ENCODE measurements around the gene CDK11A. TPM values are rescaled to one million over a fixed set of nuclear protein-coding genes. Genes with fewer than 3 reads are reported as not detected.

The CDK11A gene
- total RNA-seq: 8.4 and 17.6 TPM in 2 replicates

DNA sequence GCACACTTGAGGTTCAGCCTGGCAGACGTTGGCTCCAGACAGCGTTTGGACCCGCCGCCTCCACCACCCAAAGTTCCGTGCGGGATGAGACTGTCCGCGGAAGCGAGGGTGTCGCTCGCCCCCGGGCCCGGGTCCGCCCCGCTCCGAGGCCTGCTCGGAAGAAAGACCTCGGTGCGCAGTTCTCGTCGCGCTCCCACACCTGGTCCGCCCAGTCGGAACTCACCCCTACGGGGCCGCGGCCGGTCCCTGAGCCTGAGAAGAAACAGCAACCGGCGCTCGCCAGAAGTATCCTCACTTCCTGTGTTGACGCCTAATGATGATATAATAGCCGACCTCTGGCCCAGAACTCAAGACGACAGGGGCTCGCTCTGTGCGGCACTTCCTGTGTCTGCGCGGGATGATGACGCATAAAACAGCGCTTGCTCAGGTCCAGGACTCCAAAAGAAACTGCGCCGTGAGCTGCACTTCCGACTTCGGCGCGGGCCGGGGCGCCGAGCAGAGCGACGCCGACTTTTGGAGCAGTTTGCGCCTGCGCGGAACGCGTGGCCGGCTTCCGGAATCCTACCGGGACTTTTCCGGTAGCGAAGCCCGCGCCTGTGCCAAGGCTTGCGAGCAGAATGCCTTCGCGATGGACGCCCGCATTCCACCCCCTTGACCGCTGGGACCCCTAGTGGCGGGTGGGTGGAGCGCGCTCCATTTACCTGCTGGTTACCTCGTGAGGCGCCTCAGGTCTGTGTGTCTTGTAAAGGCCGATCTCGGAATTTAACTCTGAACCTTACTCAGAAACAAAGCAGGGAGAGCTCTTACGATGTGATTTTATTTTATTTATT is at the start of gene CDK11A:
CDK11A (minus strand) TSS at position 323 of the 830 bp plus-strand sequence. CDS start 1,539 bp downstream, outside the sequence.

DNA sequence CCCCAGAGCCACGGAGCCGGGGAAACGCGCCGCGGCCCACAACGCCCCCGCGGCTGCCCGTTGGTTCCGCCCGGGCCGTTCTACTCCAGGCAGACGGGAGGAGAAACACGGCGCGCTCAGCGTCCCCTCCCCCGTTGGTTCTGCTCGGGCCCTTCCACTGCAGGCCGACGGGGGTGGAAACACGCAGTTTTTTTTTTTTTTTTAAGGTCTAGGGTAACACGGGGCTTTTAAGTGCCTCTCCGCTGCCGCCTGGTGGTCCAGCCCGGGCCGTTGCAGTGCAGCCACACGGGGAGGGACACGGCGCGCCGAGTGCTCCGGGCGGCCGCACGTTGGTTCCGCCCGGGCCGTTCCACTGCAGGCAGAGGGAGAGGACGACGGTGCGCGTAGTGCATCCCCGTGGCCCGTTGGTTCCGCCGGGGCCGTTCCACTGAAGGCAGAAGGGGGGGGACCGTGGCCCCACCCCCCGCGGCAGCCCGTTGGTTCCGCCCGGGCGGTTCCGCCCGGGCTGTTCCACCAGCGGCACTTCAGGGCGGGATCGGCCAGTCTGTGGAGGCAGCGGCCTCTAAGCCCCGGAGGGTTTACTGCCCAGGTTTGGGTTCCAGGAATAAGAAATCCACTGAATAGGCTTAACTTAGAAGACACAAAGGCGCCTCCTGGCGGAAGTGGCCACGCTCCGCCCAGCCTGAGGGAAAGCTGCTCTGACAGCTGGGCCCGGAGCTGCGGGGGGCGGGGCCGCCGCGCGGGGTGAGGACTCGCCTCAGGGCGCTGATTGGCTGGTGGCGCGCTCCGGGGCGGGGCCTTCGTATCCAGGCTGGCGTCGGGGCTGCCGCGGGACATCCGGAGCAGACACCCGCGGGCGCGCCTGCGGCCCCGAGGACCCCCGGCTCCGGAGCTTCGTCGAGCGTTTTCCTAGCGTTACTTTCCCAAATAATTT is 31.2 kb downstream of the CDK11A start, which contains the start of gene SLC35E2B:
SLC35E2B (minus strand) TSS at position 82 of the 934 bp plus-strand sequence. CDS start 16,096 bp downstream, outside the sequence.

GRCh38 chr1:1658583-1659549 is 65.3 kb downstream of the CDK11A start, which contains the start of gene CDK11B:
Gene CDK11B (minus strand): TSS chr1:1659004. CDS start chr1:1657485, 1,519 bp downstream.

Other genes starting within 250 kb of the CDK11A start
- 28.0 and 37.1 TPM in 2 replicates for gene ATAD3A, start 212.2 kb downstream of the CDK11A start, total RNA-seq
- gene TMEM240, start 183.7 kb downstream of the CDK11A start, total RNA-seq: 2.1 and 2.4 TPM in 2 replicates
- gene SSU72, start 149.5 kb downstream of the CDK11A start, total RNA-seq: 45.8 and 64.1 TPM in 2 replicates
- gene FNDC10, start 124.2 kb downstream of the CDK11A start, total RNA-seq: 0.16 and 0.94 TPM in 2 replicates
- 31.1 and 68.6 TPM in 2 replicates for gene MIB2, start 108.9 kb downstream of the CDK11A start, total RNA-seq
- 0.16 and 0.19 TPM in 2 replicates for gene MMP23B, start 92.2 kb downstream of the CDK11A start, total RNA-seq
- gene CDK11B, start 65.4 kb downstream of the CDK11A start, total RNA-seq: 6.6 and 11.0 TPM in 2 replicates
- gene SLC35E2B, start 31.6 kb downstream of the CDK11A start, total RNA-seq: 13.9 and 29.8 TPM in 2 replicates
- 39.2 and 75.2 TPM in 2 replicates for gene NADK, start 54.1 kb upstream of the CDK11A start, total RNA-seq
- 78.7 and 202 TPM in 2 replicates for gene GNB1, start 166.7 kb upstream of the CDK11A start, total RNA-seq
- gene CALML6, start 190.9 kb upstream of the CDK11A start, total RNA-seq: 0.06 and 0.32 TPM in 2 replicates
- 0.13 TPM in 1 of 2 replicates, not detected in the other for gene TMEM52, start 194.9 kb upstream of the CDK11A start, total RNA-seq

All from bladder microvascular endothelial cell (primary cell).